Duodenal mucosa (tissue), 2 donors: Measurements from ENCODE around the gene OR6C65.
"Not testable (repeated sequence)": the region's sequence is repeated elsewhere in the genome, so short reads cannot be mapped to it uniquely, and the experiment has no call there.

Experiments used
- H3K27ac ChIP-seq: one replicate; pipeline ENCODE4 v1.7.0; 2013; ENCODE audit warnings: low read depth, low read length
- H3K27me3 ChIP-seq, 2 donors: one replicate each; pipeline ENCODE4 v1.7.0; 2013; ENCODE audit warnings: low read length in 2 of 2, control low read depth in 1 of 2; ENCODE audit not compliant: insufficient read depth in 2 of 2, control insufficient read depth in 1 of 2
- H3K36me3 ChIP-seq, 2 donors: one replicate each; pipeline ENCODE4 v1.7.0; 2013; ENCODE audit warnings: low read length in 2 of 2, control low read depth in 1 of 2; ENCODE audit not compliant: insufficient read depth in 2 of 2, control insufficient read depth in 1 of 2
- H3K4me1 ChIP-seq, 2 donors: one replicate each; pipeline ENCODE4 v1.7.0; 2013; ENCODE audit warnings: low read length in 2 of 2, control low read depth in 1 of 2; ENCODE audit not compliant: insufficient read depth in 2 of 2, control insufficient read depth in 1 of 2
- H3K4me3 ChIP-seq, 2 donors: one replicate each; pipeline ENCODE4 v1.7.0; 2013; ENCODE audit warnings: low read length in 2 of 2, low read depth in 1 of 2
- H3K9ac ChIP-seq, 2 donors: one replicate each; pipeline ENCODE4 v1.7.0; 2013; ENCODE audit warnings: low read length in 2 of 2, low read depth in 1 of 2
- H3K9me3 ChIP-seq, 2 donors: one replicate each; pipeline ENCODE4 v1.7.0; 2013; ENCODE audit warnings: low read length in 2 of 2, control low read depth in 1 of 2; ENCODE audit not compliant: control insufficient read depth in 1 of 2

Gene OR6C65

DNA sequence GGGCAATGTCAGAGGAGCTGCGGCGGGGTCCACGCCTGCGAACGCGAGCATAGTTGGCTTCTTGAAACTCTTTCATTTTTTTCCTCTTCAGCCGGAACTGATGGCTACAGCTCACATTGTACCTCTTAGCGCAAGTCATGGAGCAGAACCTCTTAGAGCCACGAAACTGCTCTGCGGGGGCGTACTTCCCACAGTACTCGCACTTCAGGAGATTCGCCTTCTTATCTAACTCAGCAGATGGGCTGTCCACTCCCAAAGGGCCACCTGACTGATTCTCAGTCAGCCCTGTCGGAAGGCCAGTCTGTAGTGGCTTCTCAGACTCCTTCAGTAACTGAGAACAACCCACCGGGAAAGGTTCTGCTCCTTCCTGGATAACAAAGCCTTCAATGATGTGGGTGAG, 11.8 kb downstream of the OR6C65 start:
- H3K4me3 ChIP-seq, H3K27me3 ChIP-seq, H3K27ac ChIP-seq, H3K9ac ChIP-seq, H3K9me3 ChIP-seq, H3K4me1 ChIP-seq, H3K36me3 ChIP-seq: not testable (repeated sequence)

DNA sequence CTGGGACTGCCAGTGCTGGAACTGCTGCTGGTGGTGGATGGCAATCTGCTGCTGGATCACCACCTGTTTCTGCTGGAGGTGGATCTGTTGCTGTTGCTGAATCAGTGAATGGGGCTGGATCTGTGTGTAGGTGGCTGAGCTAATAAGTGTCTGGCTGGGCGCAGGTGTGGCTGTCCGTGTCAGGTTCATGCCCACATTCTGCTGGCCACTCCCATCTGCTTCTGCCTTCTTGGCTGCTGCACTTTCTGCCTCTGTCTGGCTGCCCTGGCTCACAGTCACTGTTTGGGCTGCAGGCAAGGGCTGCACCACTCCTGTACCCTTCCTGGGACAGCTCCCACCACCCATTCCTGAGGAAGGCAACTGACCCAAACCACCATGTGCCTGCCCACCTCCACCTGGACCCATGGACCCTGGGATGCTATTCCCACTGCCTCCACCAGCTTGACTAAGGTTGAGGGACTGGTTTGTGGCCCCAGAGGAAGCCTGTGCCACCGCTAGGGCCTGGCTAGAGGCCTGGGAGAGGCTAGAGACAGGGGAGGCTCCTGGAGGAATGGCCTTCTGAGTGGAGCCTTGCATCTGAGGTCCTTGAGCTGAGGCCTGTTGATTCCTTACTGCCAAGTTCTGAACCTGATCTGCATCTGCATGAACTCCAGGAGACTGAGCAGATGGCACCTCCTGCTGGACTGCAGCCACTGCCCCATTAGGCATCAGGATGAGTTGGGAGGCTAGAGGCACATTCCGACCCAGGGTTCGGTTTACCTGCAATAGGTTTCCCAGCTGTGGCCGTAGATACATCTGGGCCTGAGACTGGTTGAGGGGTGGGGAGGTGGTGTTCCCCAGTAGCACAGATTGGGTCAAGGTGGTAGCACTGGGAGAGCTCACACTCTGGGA, 13.4 kb downstream of the OR6C65 start:
- H3K27me3 ChIP-seq, H3K9ac ChIP-seq, H3K4me3 ChIP-seq, H3K36me3 ChIP-seq, H3K4me1 ChIP-seq, H3K9me3 ChIP-seq, H3K27ac ChIP-seq: not testable (repeated sequence)

DNA sequence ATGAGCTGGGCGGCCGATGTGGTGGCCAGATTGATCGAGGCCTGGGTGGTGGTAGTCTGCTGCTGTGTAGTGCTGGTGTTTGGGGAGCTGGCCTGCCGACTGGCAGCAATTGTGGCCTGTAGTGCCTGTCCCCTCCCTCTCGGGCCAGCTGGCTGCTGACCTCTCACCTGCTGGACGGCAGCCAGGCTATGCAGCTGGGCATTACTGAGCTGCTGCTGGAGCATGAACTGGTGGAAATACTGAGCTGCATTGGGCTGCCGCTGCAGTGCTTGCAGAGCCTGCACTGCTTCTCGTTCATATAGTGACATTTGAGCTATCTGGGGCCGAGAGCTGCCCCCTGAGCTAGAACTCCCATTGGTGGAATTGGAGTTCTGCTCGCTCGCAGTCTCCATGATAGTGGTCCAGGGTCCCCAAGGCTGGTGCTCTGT, 14.1 kb downstream of the OR6C65 start:
- not testable (repeated sequence) for H3K9ac ChIP-seq, H3K9me3 ChIP-seq, H3K27me3 ChIP-seq, H3K4me1 ChIP-seq, H3K4me3 ChIP-seq, H3K27ac ChIP-seq, H3K36me3 ChIP-seq

DNA sequence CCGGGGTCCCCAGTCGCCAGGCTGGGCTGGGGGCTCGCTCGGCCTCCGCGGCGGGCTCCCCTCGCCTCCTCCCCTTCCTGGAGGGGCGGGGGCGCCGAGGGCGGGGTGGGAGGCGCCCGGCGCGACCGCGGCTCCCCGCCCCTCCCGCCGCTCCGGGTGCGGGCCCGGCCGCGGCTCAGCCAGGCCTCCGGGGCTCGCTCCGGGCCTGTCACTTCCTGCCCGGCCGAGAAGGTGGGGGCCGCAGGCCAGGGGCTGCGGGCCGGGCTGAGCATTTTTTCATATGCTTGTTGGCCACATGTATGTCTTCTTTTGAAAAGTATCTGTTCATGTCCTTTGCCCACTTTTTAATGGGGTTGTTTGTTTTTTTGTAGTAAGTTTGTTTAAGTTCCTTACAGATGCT, 14.6 kb downstream of the OR6C65 start:
- H3K27me3 ChIP-seq, H3K4me1 ChIP-seq, H3K4me3 ChIP-seq, H3K9ac ChIP-seq, H3K27ac ChIP-seq, H3K36me3 ChIP-seq, H3K9me3 ChIP-seq: not testable (repeated sequence)

DNA sequence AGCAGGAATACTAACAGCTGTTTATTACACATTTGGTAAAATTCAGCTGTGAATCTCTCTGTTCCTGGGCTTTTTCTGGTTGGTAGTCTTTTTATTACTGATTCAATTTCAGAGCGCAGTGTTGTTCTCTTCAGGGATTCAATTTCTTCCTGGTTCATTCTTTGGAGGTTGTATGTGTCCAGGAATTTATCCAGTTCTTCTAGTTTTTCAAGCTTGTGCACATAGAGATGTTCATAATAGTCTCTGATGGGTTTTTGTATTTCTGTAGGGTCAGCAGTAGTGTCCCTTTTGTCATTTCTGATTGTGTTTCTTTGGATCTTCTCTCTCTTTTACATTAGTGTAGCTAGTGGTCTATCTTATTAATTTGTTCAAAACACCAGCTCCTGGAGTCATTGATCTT, 16.6 kb downstream of the OR6C65 start:
- H3K27me3 ChIP-seq = no peaks in the 10 kb centered on the region
- H3K9me3 ChIP-seq = no peaks in the 10 kb centered on the region
- H3K4me1 ChIP-seq = no peaks in the 10 kb centered on the region
- no peak overlapping the region for H3K9ac ChIP-seq
- no peaks in the 10 kb centered on the region for H3K36me3 ChIP-seq
- no peak overlapping the region for H3K27ac ChIP-seq
- H3K4me3 ChIP-seq = no peak overlapping the region

DNA sequence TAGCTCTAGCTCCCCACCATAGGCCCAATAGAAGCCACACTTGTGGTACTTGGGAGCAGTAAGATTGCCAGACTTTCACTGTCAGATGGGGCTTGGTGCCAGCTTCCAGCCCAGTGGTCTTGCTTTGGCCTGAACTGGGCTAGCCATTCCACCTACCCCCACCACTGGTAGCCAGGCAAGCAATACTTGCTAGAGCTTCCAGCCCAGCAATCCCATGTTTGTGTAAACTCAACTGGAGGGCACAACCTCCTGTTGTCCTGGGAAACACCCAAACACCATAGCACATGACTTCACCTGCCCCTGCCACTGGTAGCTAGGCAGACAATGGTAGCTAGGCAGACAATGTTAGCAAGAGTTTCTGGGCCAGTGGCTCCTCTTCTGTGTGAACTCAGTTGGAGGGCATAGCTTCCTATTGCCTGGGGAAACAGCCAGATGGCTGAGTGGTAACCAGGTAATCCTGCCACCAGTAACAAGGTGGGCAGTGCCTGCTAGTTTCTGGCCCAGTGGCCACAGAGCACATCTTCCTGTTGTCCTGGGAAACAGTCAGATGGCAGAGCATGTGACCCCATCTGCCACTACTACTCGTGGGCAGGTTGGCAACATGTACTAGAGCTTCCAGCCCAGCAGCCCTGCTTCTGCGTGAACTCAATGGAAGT, 20.1 kb downstream of the OR6C65 start:
- Histone ChIP-seq H3K36me3 (no peaks in the 10 kb centered on the region), H3K9ac (no peak overlapping the region), H3K27ac (no peak overlapping the region), H3K4me3 (no peak overlapping the region), H3K4me1 (no peaks in the 10 kb centered on the region), H3K27me3 (no peaks in the 10 kb centered on the region), H3K9me3 (no peaks in the 10 kb centered on the region)

DNA sequence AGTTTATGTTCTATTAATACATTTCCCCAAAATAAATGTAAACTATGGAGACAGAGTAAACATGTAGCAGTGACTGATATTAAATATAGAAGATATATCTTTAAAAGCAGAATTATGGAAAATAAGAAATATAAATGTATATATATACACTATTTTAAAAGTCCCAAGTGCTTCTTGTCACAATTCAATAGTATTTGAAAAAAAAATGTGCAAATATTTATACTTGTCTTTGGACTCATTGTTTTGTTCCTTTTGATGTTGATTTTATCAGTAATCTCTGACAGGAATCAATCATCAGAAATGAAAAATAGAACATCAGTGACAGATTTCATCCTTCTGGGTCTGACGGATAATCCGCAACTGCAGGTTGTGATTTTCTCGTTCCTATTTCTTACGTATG, 25.6 kb downstream of the OR6C65 start, which contains the start of gene OR6C76:
OR6C76 (plus strand) TSS at position 301 of the 400 bp plus-strand sequence; CDS start at position 301, 0 bp downstream.
- Histone ChIP-seq H3K4me3 (no peak within 1 kb of the TSS), H3K9ac (no peak within 1 kb of the TSS), H3K27me3 (no peaks in the 10 kb centered on the region), H3K36me3 (no peaks in the 10 kb centered on the region), H3K4me1 (no peaks in the 10 kb centered on the region), H3K9me3 (no peaks in the 10 kb centered on the region), H3K27ac (no peak within 1 kb of the TSS)

DNA sequence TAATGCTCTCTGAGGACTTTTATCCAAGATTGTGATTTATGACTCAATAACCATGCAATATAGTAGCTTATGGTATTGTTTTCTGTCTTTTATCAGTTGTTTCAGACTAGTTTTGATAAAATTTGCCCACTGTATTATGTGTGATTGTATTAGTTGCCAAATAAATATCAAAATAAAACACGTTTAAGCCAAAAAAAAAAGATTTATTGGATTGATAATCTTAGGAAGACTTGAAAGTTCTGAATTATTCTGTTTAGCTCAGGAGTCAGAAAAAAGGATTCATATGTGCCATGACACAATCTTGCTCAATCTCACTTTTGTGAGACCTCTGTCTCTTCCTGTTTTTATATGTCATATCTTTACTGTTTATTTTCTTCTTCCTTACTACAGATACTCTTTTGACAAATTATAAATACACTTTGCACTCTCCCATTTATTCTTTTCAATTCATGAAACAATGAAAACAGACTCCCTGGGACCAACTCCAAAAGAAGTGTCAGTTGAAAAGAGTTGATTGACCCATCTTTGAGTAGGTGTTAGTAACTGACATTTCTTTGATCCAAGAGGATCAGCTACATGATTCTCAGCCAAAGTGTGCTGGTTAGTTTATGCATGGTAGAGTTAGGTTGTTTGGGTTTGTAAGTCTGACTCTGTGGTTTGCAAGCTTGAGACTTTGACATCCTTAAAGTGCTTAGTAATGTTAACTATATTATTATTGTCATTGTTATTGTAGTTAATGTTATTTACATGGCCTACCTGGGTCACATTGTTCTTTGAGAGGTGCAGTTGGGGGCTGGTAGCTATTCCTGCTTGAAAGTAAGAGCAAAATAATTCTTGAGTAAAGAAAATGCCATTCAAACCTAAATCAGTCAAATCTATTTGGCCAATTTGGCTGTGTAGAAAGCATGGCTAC, 28.3 kb downstream of the OR6C65 start:
- H3K36me3 ChIP-seq = no peaks in the 10 kb centered on the region
- H3K4me1 ChIP-seq = no peaks in the 10 kb centered on the region
- H3K9ac ChIP-seq = no peak overlapping the region
- H3K9me3 ChIP-seq = no peaks in the 10 kb centered on the region
- H3K27ac ChIP-seq = no peak overlapping the region
- H3K4me3 ChIP-seq = no peak overlapping the region
- no peaks in the 10 kb centered on the region for H3K27me3 ChIP-seq

DNA sequence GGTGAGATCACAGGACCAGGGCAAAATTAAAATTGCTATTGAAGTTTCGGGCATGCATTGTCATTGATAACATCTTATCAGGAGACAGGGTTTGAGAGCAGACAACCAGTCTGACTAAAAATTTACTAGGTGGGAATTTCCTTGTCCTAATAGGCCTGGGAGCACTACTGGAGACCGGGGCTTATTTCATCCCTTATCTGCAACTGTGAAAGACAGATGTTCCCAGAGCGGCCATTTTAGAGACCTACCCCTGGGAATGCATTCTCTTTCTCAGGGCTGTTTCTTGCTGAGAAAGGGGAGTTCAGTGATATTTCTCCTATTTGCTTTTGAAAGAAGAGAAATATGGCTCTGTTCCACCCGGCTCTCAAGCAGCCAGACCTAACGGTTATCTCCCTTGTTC, 40.9 kb downstream of the OR6C65 start:
- H3K9me3 ChIP-seq, H3K4me1 ChIP-seq, H3K27me3 ChIP-seq, H3K9ac ChIP-seq, H3K4me3 ChIP-seq, H3K36me3 ChIP-seq, H3K27ac ChIP-seq: not testable (repeated sequence)

DNA sequence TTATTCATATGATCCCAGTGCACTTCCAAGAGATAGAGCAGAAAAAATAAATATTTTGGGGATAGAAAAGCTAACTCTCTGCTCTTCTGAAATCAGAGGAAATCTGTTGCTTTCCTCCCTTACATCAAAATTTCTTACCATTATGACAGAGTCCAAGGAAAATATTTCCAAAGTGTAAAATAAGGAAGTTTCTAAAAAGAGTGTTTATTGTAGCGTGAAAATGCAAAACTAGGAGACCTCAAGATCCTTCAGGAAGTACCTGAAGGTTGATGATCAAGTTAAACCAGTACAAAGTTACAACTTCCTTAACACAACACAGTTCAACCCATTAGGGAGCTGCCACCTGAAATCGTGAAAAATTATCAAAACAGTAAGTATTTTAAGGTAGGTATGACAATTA, 43.4 kb downstream of the OR6C65 start, which contains the start of gene OR6C2:
OR6C2 (plus strand) TSS at position 301 of the 400 bp plus-strand sequence. CDS start 8,138 bp downstream, outside the sequence.
- Histone ChIP-seq H3K4me3 (no peak within 1 kb of the TSS), H3K9me3 (no peaks in the 10 kb centered on the region), H3K27ac (no peak within 1 kb of the TSS), H3K9ac (no peak within 1 kb of the TSS), H3K27me3 (no peaks in the 10 kb centered on the region), H3K36me3 (no peaks in the 10 kb centered on the region), H3K4me1 (no peaks in the 10 kb centered on the region)
